Activated CD4-positive, alpha-beta T cell treated with anti-CD3 and anti-CD28 coated beads, Interleukin-2, amount 50 U/mL, for 4 hours (primary cell): ENCODE results near the gene SELPLG.
"Not testable (repeated sequence)": the region's sequence is repeated elsewhere in the genome, so short reads cannot be mapped to it uniquely, and the experiment has no call there.

Experiments
- DNase-seq, 2 experiments: peaks; one replicate each; pipeline ENCODE4 v3.0.0-alpha.2; 2020

Gene SELPLG

DNA sequence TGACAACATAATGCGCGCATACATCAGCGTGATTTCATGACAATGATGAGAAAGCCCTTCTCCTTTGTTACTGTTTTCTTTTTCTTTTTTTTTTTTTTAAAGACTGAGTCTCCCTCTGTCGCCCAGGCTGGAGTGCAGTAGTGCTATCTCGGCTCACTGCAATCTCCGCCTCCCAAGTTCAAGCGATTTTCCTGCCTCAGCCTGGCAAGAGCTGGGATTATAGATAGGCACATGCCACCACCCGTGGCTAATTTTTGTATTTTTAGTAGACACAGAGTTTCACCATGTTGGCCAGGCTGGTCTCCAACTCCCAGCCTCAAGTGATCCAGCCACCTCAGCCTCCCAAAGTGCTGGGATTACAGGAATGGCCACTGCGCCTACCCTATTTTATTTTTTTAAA lies 20.9 kb upstream of the SELPLG start:
- DNase-seq = not testable (repeated sequence)

DNA sequence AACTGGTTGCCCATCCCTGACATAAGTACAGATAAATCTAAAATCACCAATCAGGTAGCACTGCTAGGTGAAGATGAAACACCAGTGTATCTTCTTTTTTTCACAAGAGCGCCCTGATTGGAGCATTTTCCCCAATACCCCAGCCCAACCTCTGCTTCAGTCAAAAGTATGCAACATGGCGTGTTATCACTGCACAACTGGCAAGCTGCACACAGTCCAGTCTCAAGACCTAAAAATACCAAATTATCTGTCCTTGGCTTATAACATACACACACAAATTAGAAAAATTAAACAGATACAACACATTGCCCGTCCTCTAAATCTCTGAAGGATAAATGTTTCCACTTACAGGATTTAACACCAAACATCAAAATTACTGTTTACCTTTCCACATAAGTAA lies 20.2 kb upstream of the SELPLG start:
- DNase-seq = no peak

DNA sequence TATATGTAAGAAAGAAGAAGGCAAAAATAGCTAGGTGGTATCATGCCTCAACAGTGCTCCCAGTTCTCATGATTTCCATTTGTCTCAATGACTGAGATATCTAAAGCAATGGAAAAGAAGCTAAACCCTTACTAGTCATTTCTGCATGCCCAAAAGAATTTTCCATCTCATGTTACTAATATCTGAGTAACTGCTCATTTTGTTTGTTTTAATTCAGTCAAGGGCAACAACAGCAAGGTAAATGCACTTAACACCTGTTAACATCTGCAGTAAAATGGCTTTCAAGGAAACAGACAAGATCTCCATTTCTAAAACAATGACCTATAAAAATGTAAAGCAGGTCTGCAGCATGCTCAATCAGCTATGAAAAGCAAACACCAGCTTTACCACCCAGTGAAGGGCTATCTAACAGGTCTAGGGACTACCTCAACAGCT lies 19.4 kb upstream of the SELPLG start:
- DNase-seq = no peak

DNA sequence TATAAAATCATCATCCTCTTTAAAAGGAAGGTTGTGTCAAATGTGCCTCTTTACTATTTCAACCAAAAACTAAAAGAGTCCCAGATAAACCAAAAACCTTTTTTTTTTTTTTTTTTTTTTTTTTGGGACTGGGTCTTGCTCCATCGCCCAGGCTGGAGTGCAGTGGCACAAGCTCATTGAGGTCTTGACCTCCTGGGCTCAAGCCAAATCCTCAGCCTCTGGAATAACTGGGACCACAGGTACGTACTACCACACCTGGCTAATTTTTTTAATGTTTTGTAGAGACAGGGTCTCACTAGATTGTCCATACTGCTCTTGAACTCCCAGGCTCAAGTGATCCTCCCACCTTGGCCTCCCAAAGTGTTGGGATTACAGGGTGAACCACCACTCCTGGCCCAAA lies 16.4 kb upstream of the SELPLG start:
- no peak for DNase-seq

DNA sequence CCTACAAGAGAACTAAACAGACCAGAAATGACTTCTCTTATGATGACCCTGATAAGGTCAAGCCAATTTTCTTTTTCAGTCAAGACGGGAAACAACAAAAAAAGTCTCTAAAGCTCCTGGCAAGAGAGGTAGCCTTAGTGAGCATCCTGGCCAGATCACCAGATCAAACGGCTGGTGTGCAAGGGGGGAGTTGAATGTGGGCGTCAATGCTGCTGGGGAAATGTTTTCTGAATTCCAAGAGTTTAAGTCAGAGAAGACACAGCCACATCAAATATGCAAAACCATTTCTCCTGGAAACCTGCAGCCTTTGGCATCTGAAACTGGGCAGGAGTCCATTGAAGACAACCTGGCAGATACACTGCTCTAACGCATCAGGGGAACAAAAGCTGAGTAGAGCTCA lies 16.0 kb upstream of the SELPLG start:
- DNase-seq = no peak

DNA sequence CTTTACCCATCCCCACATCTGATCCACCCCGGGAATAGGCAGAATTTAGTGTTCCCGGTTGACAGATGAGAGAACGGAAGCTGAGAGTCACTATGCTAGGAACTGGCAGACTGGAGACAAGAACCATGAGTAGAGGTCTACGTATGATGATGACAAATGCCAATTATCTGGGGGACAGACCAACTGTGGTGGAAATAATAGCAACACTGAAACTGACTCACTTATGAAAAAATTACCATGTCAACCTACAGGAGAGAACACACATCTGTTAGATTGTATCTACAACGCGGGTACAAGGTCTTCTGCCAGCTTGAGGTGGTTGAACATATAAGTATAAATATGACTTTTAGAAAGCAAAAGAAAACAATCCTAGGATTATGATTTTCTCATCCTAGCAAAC lies 15.4 kb upstream of the SELPLG start:
- no peak for DNase-seq

DNA sequence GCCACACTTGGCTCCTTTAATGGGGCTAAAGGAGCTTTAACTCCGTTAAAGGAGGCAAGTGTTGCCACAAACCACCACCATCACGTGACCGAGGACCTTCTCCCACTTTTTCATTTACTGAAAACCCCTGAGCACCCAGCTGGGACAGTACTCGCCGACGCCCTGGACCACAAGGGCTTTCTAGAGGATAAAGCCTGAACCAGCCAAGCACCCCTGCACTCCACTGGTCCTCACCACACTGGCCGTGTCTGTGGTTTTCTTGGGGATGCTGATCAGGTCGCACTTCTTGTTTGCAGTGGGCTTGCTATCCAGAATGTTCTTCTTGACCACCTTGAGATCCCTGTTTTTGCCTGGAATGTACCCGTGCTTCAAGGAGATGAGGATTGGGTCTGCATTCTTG lies 14.7 kb upstream of the SELPLG start:
- DNase-seq = no peak

DNA sequence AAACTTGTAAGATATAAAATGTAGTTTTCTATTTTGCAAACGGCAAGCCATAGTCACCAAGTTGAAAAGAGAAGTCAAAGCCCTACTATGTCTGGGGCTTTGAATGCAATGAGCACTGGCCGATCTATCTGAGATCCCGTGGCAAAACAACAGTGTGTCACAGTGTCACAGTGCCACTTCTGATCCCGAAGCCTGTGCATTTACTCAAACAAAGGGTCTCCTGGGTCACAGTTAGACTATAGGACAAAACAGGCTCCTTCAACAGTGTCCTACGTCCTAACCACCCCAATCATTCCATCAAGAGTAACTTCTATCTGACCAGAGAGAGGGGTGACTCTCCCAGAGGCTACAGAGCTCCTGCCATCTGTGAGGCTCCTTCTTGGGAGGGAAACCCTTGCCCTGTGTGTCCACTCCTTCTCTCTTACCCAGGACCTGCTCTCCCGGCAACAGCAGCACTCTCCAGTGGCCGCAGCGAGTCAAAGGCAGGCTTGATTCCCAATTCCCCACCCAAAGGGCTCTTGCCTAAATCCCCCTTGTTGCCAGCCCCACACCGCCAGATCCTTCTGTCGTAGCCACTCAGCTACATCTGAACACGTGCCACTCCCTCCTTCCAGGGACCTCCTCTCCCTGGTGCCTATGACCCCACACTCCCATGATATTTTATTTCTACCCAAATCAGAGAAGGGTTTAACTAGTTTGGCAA lies 14.0 kb upstream of the SELPLG start:
- no peak for DNase-seq

DNA sequence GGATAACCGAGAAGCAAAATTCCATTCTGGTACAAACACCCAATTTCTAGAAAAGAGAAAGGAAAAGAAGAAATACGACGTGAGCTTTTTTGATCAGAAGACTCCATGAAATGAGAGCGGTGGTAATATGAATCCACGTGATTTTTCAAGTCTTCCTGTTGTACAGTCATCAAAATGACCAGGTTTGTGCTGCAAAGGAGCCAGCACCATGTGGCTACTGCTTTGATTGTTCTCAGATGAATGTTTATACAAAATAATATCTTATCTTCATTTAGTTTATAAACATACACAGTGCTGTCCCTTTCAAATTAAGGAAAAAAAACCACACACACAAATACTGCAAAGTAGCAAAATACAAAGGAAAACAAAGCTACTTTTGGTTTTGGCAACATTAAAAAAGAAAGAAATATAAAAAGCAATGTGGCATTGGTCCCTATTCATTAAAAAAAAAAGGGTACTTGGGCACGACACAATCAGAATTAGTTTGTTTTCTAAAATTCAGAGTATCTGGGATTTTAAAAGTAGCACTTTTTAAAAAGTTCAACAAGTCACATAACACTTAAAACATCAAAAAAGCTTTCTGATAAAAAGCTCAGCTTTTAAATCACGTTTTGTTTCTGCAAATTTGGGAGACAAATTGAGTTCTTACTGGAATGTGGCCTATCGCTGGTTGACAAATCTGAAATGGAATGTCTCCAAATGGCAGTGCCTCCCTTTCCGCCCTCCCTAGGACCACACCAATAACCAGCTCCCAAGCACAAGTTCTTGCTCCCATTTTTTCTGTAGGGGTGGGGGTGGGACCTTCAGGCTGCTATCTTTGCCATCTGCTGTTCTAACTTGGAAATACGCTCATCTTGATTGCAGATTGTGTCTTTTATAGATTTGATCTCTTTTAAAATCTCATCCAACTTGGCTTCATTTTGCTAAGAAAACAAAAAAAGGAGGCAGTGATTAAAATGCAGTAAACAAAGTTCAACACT lies 13.2 kb upstream of the SELPLG start:
- DNase-seq = no peak

DNA sequence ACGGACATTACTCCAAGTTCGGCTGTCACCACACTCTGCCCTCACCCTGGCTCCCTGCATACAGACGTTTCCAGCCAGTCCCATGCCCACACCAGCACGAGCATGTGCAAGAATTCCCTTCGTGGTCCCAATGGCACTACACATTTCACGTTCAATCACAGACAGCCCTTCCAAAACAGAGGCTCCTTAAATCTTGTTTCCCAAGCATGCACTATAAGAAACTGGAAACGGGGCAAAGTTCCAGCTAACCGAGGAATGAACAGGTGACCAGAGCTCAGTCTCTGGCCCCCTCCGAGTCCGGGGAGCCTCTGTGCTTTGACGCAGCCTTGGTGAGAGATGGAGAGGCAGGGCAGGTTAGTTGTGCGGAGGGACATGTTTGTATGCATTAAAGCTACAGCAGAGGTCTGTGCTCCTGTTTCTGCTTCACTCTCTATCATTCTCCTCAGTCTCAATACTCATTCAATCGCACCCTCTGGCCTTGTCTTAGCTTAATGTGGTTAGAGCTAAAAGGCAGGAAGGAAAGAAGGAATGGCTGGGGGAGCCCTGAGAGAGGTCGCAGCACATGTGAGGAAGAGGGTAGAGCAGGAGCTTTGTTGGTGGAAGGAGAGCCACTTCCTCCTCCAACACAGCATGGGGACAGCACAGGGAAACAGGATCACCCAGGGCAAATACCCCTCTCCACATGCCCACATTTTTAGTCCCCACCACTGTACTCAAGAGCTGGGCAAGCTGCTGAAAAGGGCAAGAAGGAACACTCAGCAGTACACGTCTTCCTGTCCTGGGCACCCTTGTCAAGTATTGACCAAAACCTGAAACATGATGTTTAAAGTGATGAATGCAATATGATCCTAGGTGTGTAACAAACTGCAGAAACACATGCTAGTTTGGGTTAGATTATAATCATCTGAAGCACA lies 12.2 kb upstream of the SELPLG start:
- no peak for DNase-seq

DNA sequence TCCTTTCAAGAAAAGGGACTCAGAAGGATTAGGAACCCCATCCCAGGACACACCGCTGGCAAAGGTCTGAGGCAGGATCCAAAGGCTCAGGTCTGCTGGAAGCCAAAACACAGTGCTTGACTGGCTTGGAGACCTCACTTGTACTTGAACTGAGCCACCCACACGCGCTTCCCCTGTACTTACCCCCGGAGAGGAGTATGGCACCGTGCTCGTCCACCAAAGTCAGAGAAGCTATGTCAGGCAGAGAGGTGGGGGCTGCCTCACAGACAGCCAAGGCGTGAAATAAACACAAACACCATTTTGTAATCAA lies 11.1 kb upstream of the SELPLG start:
- DNase-seq = no peak

DNA sequence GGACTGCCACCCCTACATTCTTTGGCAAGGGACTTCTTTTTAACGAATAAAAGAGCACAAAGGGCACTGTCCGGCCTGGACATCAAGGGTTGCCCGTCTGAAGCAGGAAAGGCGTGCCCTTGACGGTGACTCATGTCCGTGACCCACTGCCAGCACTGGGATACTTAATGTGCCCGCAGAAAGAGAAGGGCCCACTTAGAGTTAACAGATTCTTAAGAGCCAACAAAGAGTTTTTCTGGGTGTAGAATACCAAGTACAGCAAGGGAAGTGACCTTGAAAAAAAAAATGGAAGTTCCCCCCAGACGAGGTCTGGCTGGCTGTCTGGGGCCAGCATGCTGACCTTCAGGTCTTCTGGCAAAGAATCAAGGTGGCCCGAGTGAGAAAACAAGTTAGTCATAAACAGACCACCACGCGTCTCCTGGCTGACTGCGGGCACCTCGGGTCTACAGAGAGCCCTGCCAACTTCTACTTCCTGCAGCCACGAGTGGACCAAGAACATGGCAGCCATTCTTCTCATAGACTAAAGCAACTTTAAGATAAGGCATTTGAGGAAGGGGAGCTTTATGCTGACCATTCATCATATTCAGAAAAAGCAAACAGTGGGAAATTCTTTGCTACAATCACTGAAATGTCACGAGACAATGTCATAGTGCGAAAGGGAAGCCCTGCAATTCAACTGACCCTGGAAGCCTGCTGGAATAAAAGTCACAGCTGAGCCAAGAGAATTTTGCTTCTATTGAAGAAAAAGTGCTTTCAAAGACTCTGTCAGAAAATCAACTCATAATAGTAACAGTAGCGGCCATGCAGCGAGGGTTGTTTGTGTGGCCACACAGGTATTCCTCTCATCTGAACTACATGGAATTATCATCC lies 10.5 kb upstream of the SELPLG start:
- DNase-seq = no peak

DNA sequence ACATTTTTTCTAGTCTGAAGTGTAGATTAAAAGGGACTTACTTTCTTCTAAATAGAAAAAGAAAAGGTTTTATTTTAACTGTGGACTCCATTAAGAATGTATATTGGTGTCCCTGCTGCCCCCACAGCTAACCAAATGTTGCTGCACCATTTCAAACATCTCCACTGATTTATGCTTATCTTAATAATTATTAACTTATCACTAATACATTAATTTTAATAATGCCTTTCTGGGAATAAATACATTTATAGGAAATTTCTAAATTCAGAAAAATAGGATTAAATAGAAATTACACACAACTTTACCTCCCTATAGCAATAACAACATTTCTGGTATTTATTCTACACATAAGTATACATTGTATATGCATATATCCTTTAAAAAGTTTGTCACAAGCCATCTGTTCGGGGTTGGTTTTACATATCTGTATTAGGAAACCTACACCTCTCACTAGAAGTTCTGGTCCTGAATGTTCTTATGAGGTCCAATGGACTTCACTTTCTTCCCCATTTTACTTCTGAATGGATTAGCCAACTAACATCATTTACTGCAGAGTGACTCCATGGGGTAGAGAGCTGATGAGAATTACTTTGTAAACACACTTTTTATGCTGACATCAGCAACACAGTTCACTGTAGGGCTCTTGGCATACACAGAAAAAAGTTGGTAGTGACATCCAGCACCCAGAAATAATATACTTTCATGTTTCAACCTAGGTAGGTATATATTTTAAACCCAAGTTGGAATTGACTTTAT lies 9.4 kb upstream of the SELPLG start:
- no peak for DNase-seq

DNA sequence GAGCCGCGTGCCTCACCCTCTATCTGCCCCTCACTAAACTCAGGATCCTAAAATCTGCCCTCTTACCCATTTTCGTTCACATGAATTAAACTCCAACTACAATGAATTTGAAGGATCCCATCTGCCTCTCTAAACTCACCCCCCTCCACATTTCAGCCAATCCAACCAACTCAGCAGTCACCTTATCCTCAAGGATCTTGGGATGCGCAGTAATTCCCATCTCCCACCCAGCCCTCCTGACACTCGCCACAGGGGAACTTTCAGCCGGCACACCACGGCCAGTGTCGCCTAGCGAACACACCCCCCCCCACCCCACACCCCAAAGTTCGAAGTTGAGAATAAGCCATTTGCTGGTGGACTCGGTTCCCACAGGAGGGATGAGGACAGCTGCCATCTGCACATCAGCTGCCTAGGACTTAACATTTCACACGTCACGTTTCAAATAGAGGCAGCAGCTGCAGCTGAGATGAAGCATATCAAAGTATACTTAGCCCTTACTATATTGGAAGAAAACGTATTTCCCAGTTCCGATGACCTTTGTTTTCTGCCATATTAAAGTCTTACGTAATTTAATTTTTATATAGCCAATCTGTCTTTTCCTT lies 8.7 kb upstream of the SELPLG start:
- no peak for DNase-seq

DNA sequence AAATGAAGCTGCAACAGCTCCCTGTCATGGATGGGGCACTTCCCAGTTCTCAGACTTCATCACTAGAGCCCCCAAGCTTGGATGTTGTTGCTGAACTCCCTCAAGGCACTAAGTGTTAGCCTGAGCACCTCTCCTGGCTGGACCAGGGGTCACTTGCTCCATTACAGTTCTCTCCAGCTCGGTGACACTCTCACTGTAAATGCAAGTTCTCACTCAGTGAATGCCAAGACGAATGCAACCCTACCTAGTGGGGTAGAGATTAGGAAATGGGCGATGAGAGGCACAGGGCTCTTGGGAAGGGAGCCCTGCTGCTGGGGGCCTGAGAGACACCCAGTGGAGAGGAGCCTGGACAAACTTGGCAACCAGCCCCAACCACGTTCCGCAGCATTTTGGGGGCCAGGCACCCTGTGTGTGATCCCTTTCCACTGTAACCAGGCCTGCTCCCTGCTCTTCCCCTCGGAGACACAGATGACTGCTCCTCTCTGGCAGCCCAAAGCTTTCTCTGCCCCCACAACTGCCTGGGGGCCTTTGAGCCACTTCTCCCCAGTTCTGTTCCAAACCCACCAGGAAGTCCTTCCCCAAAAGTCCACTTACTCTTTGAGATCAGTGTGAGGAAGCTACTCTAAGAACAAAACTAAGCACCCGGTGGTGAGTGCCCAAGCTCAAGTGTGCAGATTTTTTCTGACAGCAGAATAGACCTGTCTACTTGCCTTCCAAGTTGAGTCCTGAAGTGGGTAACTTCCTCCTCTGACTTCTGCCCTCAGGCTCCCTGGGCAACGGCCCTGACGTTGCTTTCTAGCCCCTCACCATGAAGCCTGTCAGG lies 8.0 kb upstream of the SELPLG start:
- no peak for DNase-seq

DNA sequence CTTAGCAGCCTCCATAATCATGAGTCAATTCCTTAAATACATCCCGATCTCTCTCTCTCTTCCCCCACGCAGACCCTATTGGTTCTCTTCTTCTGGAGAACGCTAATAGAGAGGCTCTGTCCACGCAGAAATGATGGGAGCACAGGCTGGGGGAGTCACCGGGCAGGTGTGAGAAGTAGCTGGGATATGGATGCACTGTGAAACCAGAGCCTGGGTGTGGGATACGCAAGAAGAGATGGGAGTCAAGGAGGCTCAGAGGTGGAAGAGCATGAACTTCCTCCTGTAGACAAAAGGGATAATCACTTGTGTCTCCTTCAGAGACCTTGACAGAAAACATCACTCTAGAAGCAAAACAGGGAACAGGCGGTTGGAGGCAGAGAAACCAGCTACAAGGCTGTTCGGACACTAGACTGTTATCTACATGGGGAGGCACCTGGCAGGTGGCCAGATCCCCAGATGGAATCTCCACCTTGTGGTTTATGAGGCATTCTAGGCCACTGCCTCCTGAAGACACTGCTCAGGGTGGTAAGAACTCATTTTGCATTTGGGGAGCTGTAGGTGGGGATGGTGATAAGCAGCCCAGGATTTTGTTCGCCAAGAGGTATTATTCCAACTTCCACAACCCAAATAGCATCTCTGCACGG lies 7.2 kb upstream of the SELPLG start:
- no peak for DNase-seq

DNA sequence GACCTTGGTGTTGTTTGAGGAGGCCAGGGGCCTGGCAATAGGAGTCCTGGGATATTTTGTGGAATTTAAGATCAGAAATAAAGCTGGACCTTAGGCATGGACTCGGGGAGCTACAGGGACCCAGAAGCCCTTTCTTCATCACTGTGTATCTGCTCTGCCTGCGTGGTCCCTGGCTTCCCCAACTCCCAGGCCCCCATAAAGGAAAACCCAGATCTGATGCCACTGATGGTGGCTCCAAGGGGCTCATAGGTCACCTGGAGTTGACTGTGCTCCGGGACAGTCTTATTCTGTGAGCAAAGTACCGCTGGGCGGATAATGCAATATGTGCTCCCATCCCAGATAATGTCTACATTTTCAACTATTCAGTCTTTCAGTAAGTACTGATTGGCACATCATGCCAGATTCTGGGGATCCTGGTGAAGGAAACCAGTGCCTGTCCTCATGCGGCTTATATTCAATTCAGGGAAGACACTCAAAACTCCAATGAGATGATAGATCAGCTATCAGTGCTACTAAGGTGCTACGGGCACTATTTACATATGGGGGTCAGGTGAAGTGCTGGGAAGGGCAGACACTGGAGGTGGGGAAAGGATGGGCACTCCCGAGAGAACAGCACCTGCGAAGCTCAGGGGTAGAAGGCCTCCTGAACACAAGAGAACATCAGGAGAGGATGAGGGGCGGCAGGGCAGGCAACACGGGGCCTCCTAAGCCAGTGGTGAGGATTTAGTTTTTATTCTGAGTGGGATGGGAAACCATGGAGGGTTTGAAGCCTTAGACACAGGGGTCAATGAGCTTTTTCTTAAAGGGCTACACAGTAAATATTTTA lies 5.5 kb upstream of the SELPLG start:
- no peak for DNase-seq

DNA sequence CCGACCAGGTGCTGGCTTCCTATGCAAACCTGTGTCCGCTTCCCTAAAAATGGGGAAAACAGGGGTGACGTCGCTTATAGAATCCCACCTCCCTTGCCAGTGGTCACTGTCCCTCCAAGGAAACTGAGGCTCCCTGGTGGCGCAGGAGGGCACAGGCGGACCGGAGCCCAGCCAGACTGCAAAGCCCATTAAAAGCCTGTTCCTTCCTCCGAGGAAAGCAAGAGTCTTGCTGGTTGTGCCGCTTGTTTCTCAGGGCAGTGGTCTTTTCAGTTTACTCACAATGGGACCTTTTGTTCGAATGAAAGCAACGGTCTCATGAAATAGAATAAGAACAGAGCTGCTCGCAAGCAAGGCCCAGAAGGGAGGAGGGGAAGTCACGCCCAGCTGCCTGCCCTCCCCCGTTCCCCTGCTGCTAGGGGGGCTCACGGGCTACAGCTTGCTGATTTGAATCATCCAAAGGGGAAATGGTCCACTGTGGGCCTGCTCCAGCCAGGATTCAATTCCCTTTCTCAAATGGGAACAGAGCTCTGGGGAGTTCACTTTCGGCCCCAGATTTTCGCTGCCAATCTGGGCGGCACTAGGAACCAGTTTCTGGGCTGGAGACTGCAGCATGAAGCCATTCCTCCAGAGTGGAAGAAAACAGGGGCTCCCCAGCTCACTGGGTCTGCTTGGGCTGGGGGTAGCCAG lies 4.6 kb upstream of the SELPLG start:
- DNase-seq = no peak
